H1 (cell line): ENCODE measurements around the gene UGT1A7. TPM values are rescaled to one million over a fixed set of nuclear protein-coding genes. Genes with fewer than 3 reads are reported as not detected.

Experiments used
- CTCF ChIA-PET: fragments of 300-600 bp; sonication (Branson Sonifier 250); formaldehyde crosslinking; loops from one replicate; lab custom pipeline; 2021; ENCODE audit not compliant: partially characterized antibody; lab: Charles Lee
- POLR2A ChIA-PET: fragments of 300-600 bp; sonication (Branson Sonifier 250); formaldehyde crosslinking; loops from one replicate; lab custom pipeline; 2021; ENCODE audit warnings: inconsistent platforms; ENCODE audit not compliant: partially characterized antibody; lab: Charles Lee
- DNase-seq, 2 experiments: peaks; one replicate each; pipeline versions ENCODE4 v3.0.0 to v3.0.0-alpha.2; 2010 to 2022; ENCODE audit warnings: low spot score in 2 of 2, low read depth in 1 of 2, mixed read lengths in 1 of 2
- FAIRE-seq: peaks from 2 replicates; lab custom pipeline; 2011; peaks lifted over from hg19 to GRCh38; lab: Jason Lieb, UNC
- H2AFZ ChIP-seq: 2 replicates; pipeline ENCODE4 v1.8.1; 2012; ENCODE audit warnings: low read length, inconsistent platforms
- H2AK5ac ChIP-seq: 2 replicates; pipeline ENCODE4 v1.6.1; 2013; ENCODE audit warnings: low read depth, low read length
- H2BK120ac ChIP-seq: replicated peaks from 2 replicates; pipeline ENCODE3; 2013; ENCODE audit warnings: low read depth, low read length, inconsistent platforms
- H2BK12ac ChIP-seq: 2 replicates; pipeline ENCODE4 v1.6.1; 2013; ENCODE audit warnings: low read depth, low read length
- H2BK15ac ChIP-seq: 2 replicates; pipeline ENCODE4 v1.6.1; 2013; ENCODE audit warnings: low read length
- H2BK20ac ChIP-seq: 2 replicates; pipeline ENCODE4 v1.6.1; 2013; ENCODE audit warnings: low read length
- H2BK5ac ChIP-seq: 2 replicates; pipeline ENCODE4 v1.6.1; 2013; ENCODE audit warnings: low read depth, low read length
- H3K14ac ChIP-seq: 2 replicates; pipeline ENCODE4 v1.6.1; 2013; ENCODE audit warnings: inconsistent platforms; ENCODE audit not compliant: insufficient read length
- H3K18ac ChIP-seq: 2 replicates; pipeline ENCODE4 v1.6.1; 2013; ENCODE audit warnings: low read length; ENCODE audit errors: extremely low read depth
- H3K23ac ChIP-seq: 2 replicates; pipeline ENCODE4 v1.6.1; 2013; ENCODE audit warnings: inconsistent platforms; ENCODE audit not compliant: insufficient read length
- H3K23me2 ChIP-seq: 2 replicates; pipeline ENCODE4 v1.6.1; 2013; ENCODE audit warnings: low read depth, low read length
- H3K27ac ChIP-seq: 2 replicates; pipeline ENCODE4 v1.6.1; 2011; ENCODE audit warnings: low read depth, low read length, inconsistent platforms
- H3K27me3 ChIP-seq, 4 experiments: replicated peaks in 1 of 4; 1 replicate in 1 of 4; 2 replicates in 3 of 4; pipeline versions ENCODE4 v1.6.1 to v1.8.1; 2011 to 2013; ENCODE audit warnings: low read length in 3 of 4, mild to moderate bottlenecking in 3 of 4, inconsistent platforms in 2 of 4, mixed read lengths in 2 of 4, moderate library complexity in 1 of 4; ENCODE audit not compliant: control insufficient read depth in 3 of 4, insufficient read depth in 3 of 4; ENCODE audit errors: extremely low read depth in 1 of 4
- H3K36me3 ChIP-seq, 4 experiments: 2 replicates each; pipeline versions ENCODE4 v1.6.1 to v1.8.1; 2011 to 2013; ENCODE audit warnings: mild to moderate bottlenecking in 4 of 4, low read length in 3 of 4, moderate library complexity in 2 of 4, control low read depth in 1 of 4, inconsistent platforms in 1 of 4; ENCODE audit not compliant: insufficient read depth in 4 of 4, control insufficient read depth in 2 of 4
- H3K4ac ChIP-seq: replicated peaks from 2 replicates; pipeline ENCODE3; 2013; ENCODE audit warnings: low read length, low read depth, mixed read lengths, inconsistent platforms; ENCODE audit not compliant: insufficient read length
- H3K4me1 ChIP-seq, 4 experiments: replicated peaks in 1 of 4; 1 replicate in 1 of 4; 2 replicates in 3 of 4; pipeline versions ENCODE4 v1.6.1 to v1.8.1; 2011 to 2013; ENCODE audit warnings: low read length in 3 of 4, inconsistent platforms in 2 of 4, mixed read lengths in 1 of 4; ENCODE audit not compliant: insufficient read depth in 4 of 4, control insufficient read depth in 3 of 4
- H3K4me2 ChIP-seq, 2 experiments: 2 replicates each; pipeline versions ENCODE4 v1.6.1 to v1.8.1; 2011 to 2013; ENCODE audit warnings: low read depth in 2 of 2, low read length in 2 of 2, control low read depth in 1 of 2, inconsistent platforms in 1 of 2, mild to moderate bottlenecking in 1 of 2; ENCODE audit not compliant: insufficient read depth in 1 of 2
- H3K4me3 ChIP-seq, 4 experiments: fragments of 200-600, 300-600 bp in 1 of 4; sonication (generic), shearing (Covaris generic), sonication (Bioruptor Twin) in 1 of 4; 2 replicates each; pipeline versions ENCODE4 v1.5.1 to v1.8.1; 2011 to 2016; ENCODE audit warnings: low read length in 4 of 4, low read depth in 3 of 4, control low read depth in 2 of 4, inconsistent platforms in 2 of 4, mild to moderate bottlenecking in 2 of 4, mixed read lengths in 1 of 4, moderate library complexity in 1 of 4; ENCODE audit not compliant: insufficient read depth in 2 of 4; ENCODE audit errors: extremely low read depth in 1 of 4
- H3K56ac ChIP-seq: replicated peaks from 2 replicates; pipeline ENCODE3; 2013; ENCODE audit warnings: low read depth, mild to moderate bottlenecking, mixed read lengths, low read length, inconsistent platforms; ENCODE audit not compliant: insufficient read length
- H3K79me1 ChIP-seq: 2 replicates; pipeline ENCODE4 v1.6.1; 2013; ENCODE audit warnings: low read depth, low read length, control low read depth
- H3K79me2 ChIP-seq, 2 experiments: 2 replicates each; pipeline versions ENCODE4 v1.6.1 to v1.8.1; 2012 to 2013; ENCODE audit warnings: low read length in 2 of 2, mild to moderate bottlenecking in 2 of 2, inconsistent platforms in 1 of 2; ENCODE audit not compliant: insufficient read depth in 2 of 2, control insufficient read depth in 1 of 2
- H3K9ac ChIP-seq, 4 experiments: replicated peaks in 1 of 4; 1 replicate in 1 of 4; 2 replicates in 3 of 4; pipeline versions ENCODE4 v1.6.1 to v1.8.1; 2011 to 2013; ENCODE audit warnings: low read depth in 3 of 4, low read length in 3 of 4, control low read depth in 2 of 4, mild to moderate bottlenecking in 2 of 4, moderate library complexity in 2 of 4, inconsistent platforms in 1 of 4; ENCODE audit errors: extremely low read depth in 1 of 4
- H3K9me3 ChIP-seq, 2 experiments: 2 replicates each; pipeline versions ENCODE4 v1.6.1 to v1.8.1; 2012 to 2013; ENCODE audit warnings: mild to moderate bottlenecking in 2 of 2, moderate library complexity in 2 of 2, control low read depth in 1 of 2, inconsistent platforms in 1 of 2, low read depth in 1 of 2, low read length in 1 of 2, mixed read lengths in 1 of 2; ENCODE audit not compliant: insufficient read depth in 2 of 2
- H4K20me1 ChIP-seq, 2 experiments: replicated peaks in 1 of 2; 2 replicates each; pipeline versions ENCODE3 to v1.8.1; 2011 to 2013; ENCODE audit warnings: inconsistent platforms in 2 of 2, low read length in 2 of 2, mild to moderate bottlenecking in 1 of 2; ENCODE audit not compliant: insufficient read depth in 2 of 2, control insufficient read depth in 1 of 2
- H4K5ac ChIP-seq: 2 replicates; pipeline ENCODE4 v1.6.1; 2013; ENCODE audit warnings: low read length, low read depth, mixed read lengths, inconsistent platforms; ENCODE audit not compliant: insufficient read length
- H4K8ac ChIP-seq: 2 replicates; pipeline ENCODE4 v1.8.0; 2013; ENCODE audit warnings: mild to moderate bottlenecking, moderate library complexity, low read length, inconsistent platforms; ENCODE audit not compliant: insufficient read depth; ENCODE audit errors: extremely low read depth
- H4K91ac ChIP-seq: replicated peaks from 2 replicates; pipeline ENCODE3; 2013; ENCODE audit warnings: low read length, mixed read lengths, inconsistent platforms; ENCODE audit not compliant: insufficient read length
- polyA plus RNA-seq, 7 experiments: library from polyadenylated mRNA; depleted of rRNA in 3 of 7; stranded (reverse) in 5 of 7; unstranded in 2 of 7; fragments of >200 nt in 5 of 7; fragments of 200-250 nt in 2 of 7; gene quantifications; 1 replicate in 5 of 7; 2 replicates in 1 of 7; 4 replicates in 1 of 7; pipeline versions ENCODE4 v1.2.1 to v1.2.3, GENCODE V29; 2011 to 2013; ENCODE audit warnings: missing spikeins in 2 of 7, mixed read lengths in 2 of 7
- total RNA-seq: library from RNA; stranded (reverse); fragmentation: NEBNext Ultra II Directional; extraction: Animal tissue kit (Norgen Biotek cat#: 25700); gene quantifications from 2 replicates; pipeline ENCODE4 v1.2.1, GENCODE V29; 2021
- TF ChIP-seq, protein P1 (sequence below): fragments of 300-600 bp; sonication (generic); IDR thresholded peaks from 2 replicates; pipeline ENCODE4 v1.7.1; 2012; ENCODE audit warnings: low read length, moderate library complexity, mild to moderate bottlenecking, inconsistent platforms; ENCODE audit not compliant: insufficient replicate concordance

The UGT1A7 gene
- total and polyA plus RNA-seq, 2 of the 8 experiments (the other 6 are each of a cell fraction or from before 2014, with no cell fraction given) = not detected

DNA sequence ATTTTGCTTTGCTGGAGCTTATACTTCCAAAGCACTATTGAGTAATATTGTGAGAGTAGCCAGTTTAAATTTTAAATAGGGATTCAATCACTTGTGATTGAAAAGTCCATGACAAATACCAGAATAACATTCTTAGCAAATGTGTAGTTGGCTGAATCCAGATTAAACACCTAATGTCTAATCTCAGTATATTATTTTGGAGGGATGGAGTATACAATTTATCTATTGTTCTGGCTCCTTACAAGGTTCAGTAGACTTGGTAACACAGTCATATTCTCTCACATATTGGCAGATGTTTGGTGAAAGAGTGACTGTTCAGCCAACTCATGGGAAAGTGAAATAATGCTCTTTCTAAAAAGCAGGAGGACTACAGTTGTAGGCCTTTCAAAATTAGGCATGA, 7.8 kb upstream of the UGT1A7 start:
- no peak overlapping the region for H2AFZ ChIP-seq
- H3K23ac ChIP-seq = no peak overlapping the region
- H3K9me3 ChIP-seq = no peaks in the 10 kb centered on the region
- FAIRE-seq = no peak
- H3K79me1 ChIP-seq = no peaks in the 10 kb centered on the region
- no peak overlapping the region for H2AK5ac ChIP-seq
- H4K5ac ChIP-seq = no peak overlapping the region
- H3K23me2 ChIP-seq = no peaks in the 10 kb centered on the region
- no peaks in the 10 kb centered on the region for H3K36me3 ChIP-seq
- no peak overlapping the region for H3K9ac ChIP-seq
- H3K27ac ChIP-seq = no peak overlapping the region
- no peaks in the 10 kb centered on the region for H3K79me2 ChIP-seq
- H3K4me3 ChIP-seq = no peak overlapping the region
- H2BK20ac ChIP-seq = no peak overlapping the region
- H3K18ac ChIP-seq = no peak overlapping the region
- H3K56ac ChIP-seq = no peak overlapping the region
- no peak for DNase-seq
- no peak overlapping the region for H3K4me2 ChIP-seq
- H3K27me3 ChIP-seq = no peaks in the 10 kb centered on the region
- H2BK15ac ChIP-seq = no peak overlapping the region
- H3K14ac ChIP-seq = no peak overlapping the region
- no peak overlapping the region for H4K91ac ChIP-seq
- no peak overlapping the region for H4K8ac ChIP-seq
- no peak overlapping the region for H2BK120ac ChIP-seq
- no peak overlapping the region for H2BK12ac ChIP-seq
- CTCF ChIA-PET = no interaction called here
- H3K4me1 ChIP-seq = no peaks in the 10 kb centered on the region; a peak in 1 of 7 replicates
- no peaks in the 10 kb centered on the region for H4K20me1 ChIP-seq
- POLR2A ChIA-PET = no interaction called here
- H3K4ac ChIP-seq = no peak overlapping the region
- no peak overlapping the region for H2BK5ac ChIP-seq
- TF ChIP-seq, protein P1, sequence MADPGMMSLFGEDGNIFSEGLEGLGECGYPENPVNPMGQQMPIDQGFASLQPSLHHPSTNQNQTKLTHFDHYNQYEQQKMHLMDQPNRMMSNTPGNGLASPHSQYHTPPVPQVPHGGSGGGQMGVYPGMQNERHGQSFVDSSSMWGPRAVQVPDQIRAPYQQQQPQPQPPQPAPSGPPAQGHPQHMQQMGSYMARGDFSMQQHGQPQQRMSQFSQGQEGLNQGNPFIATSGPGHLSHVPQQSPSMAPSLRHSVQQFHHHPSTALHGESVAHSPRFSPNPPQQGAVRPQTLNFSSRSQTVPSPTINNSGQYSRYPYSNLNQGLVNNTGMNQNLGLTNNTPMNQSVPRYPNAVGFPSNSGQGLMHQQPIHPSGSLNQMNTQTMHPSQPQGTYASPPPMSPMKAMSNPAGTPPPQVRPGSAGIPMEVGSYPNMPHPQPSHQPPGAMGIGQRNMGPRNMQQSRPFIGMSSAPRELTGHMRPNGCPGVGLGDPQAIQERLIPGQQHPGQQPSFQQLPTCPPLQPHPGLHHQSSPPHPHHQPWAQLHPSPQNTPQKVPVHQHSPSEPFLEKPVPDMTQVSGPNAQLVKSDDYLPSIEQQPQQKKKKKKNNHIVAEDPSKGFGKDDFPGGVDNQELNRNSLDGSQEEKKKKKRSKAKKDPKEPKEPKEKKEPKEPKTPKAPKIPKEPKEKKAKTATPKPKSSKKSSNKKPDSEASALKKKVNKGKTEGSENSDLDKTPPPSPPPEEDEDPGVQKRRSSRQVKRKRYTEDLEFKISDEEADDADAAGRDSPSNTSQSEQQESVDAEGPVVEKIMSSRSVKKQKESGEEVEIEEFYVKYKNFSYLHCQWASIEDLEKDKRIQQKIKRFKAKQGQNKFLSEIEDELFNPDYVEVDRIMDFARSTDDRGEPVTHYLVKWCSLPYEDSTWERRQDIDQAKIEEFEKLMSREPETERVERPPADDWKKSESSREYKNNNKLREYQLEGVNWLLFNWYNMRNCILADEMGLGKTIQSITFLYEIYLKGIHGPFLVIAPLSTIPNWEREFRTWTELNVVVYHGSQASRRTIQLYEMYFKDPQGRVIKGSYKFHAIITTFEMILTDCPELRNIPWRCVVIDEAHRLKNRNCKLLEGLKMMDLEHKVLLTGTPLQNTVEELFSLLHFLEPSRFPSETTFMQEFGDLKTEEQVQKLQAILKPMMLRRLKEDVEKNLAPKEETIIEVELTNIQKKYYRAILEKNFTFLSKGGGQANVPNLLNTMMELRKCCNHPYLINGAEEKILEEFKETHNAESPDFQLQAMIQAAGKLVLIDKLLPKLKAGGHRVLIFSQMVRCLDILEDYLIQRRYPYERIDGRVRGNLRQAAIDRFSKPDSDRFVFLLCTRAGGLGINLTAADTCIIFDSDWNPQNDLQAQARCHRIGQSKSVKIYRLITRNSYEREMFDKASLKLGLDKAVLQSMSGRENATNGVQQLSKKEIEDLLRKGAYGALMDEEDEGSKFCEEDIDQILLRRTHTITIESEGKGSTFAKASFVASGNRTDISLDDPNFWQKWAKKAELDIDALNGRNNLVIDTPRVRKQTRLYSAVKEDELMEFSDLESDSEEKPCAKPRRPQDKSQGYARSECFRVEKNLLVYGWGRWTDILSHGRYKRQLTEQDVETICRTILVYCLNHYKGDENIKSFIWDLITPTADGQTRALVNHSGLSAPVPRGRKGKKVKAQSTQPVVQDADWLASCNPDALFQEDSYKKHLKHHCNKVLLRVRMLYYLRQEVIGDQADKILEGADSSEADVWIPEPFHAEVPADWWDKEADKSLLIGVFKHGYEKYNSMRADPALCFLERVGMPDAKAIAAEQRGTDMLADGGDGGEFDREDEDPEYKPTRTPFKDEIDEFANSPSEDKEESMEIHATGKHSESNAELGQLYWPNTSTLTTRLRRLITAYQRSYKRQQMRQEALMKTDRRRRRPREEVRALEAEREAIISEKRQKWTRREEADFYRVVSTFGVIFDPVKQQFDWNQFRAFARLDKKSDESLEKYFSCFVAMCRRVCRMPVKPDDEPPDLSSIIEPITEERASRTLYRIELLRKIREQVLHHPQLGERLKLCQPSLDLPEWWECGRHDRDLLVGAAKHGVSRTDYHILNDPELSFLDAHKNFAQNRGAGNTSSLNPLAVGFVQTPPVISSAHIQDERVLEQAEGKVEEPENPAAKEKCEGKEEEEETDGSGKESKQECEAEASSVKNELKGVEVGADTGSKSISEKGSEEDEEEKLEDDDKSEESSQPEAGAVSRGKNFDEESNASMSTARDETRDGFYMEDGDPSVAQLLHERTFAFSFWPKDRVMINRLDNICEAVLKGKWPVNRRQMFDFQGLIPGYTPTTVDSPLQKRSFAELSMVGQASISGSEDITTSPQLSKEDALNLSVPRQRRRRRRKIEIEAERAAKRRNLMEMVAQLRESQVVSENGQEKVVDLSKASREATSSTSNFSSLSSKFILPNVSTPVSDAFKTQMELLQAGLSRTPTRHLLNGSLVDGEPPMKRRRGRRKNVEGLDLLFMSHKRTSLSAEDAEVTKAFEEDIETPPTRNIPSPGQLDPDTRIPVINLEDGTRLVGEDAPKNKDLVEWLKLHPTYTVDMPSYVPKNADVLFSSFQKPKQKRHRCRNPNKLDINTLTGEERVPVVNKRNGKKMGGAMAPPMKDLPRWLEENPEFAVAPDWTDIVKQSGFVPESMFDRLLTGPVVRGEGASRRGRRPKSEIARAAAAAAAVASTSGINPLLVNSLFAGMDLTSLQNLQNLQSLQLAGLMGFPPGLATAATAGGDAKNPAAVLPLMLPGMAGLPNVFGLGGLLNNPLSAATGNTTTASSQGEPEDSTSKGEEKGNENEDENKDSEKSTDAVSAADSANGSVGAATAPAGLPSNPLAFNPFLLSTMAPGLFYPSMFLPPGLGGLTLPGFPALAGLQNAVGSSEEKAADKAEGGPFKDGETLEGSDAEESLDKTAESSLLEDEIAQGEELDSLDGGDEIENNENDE = no peak
